Ovary (tissue), 3 donors: Measurements from ENCODE around the gene CMIP.

Experiments used
- POLR2A ChIP-seq: fragments of 450-650 bp; IDR thresholded peaks from one replicate; pipeline ENCODE4 v1.6.1; 2017; ENCODE audit warnings: antibody characterized with exemption, mild to moderate bottlenecking, moderate library complexity
- TF ChIP-seq, protein P1 (sequence below), 3 donors: fragments of 450-650 bp in 2 of 3; fragments of 200-600 bp in 1 of 3; IDR thresholded peaks; one replicate each; pipeline versions ENCODE4 v1.5.1 to v1.8.0; 2016 to 2022; ENCODE audit warnings: antibody characterized with exemption in 3 of 3, mild to moderate bottlenecking in 1 of 3
- donor health status: DM: no; HTN: no; CAD: no.

DNA sequence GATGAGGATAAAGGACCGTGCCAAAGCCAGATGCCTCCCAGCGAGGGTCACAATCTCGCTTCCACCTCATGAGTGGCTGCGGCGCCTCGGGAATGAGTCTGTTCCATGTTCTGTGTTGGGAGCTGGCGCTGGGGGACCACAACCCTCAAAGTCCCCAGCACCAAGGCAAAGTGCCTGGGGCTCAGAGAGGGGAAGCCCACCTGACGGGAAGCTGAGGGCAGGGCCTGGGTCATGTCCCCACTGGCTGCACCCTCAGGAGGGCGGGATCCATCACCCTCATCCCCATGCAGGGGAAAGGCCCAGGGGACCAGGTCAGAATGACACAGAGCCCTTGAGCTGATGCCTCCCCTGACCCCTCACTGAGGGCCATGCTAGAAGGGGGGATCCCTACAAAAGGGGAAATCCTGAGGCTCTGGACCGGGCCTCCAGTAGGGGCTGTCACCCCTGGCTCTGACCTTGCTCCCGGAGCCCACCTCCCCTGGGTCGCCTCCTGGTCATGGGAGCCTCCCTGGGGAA lies 183.2 kb downstream of the CMIP start:
- TF ChIP-seq, protein P1, sequence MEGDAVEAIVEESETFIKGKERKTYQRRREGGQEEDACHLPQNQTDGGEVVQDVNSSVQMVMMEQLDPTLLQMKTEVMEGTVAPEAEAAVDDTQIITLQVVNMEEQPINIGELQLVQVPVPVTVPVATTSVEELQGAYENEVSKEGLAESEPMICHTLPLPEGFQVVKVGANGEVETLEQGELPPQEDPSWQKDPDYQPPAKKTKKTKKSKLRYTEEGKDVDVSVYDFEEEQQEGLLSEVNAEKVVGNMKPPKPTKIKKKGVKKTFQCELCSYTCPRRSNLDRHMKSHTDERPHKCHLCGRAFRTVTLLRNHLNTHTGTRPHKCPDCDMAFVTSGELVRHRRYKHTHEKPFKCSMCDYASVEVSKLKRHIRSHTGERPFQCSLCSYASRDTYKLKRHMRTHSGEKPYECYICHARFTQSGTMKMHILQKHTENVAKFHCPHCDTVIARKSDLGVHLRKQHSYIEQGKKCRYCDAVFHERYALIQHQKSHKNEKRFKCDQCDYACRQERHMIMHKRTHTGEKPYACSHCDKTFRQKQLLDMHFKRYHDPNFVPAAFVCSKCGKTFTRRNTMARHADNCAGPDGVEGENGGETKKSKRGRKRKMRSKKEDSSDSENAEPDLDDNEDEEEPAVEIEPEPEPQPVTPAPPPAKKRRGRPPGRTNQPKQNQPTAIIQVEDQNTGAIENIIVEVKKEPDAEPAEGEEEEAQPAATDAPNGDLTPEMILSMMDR (IDR thresholded peaks at IDR 0.05) = no peak
- TF ChIP-seq POLR2A = no peak
